ENCODE results near the gene ZSCAN23. TPM values are rescaled to one million over a fixed set of nuclear protein-coding genes. Genes with fewer than 3 reads are reported as not detected.

Gene ZSCAN23
- total and polyA plus RNA-seq, 9 of the 15 experiments (the other 6 are each of a cell fraction or from before 2014, with no cell fraction given), result 0.05 to 0.29 (median 0.21) TPM; not detected in 1

- no peak for TF ChIP-seq TSHZ1 (CRISPR knock-in tag; IDR thresholded peaks at IDR 0.05)
- TF ChIP-seq TCF3 (CRISPR knock-in tag; IDR thresholded peaks at IDR 0.05), result no peak
- TF ChIP-seq ARID2 (IDR thresholded peaks at IDR 0.05), result no peak
- no peak for TF ChIP-seq SMAD1 (IDR thresholded peaks at IDR 0.05; ENCODE audit: low read depth, low read length, partially characterized antibody)
- no peak for TF ChIP-seq ZNF668 (CRISPR knock-in tag; IDR thresholded peaks at IDR 0.05)
- TF ChIP-seq ZNF140 (CRISPR knock-in tag; IDR thresholded peaks at IDR 0.05), result no peak
- TF ChIP-seq ARID4B (CRISPR knock-in tag; IDR thresholded peaks at IDR 0.05), result no peak
Observed at GRCh38 chr6:28449056-28449455, 5.8 kb upstream of the ZSCAN23 start (continued).
